Kidney (tissue), 14 donors: ENCODE results near the gene HSD17B12. TPM values are rescaled to one million over a fixed set of nuclear protein-coding genes. Genes with fewer than 3 reads are reported as not detected.

Source experiments
- DNase-seq, 5 donors: peaks; one replicate each; pipeline ENCODE4 v3.0.0-alpha.2; 2013 to 2020
- FAIRE-seq: peaks from 2 replicates; lab custom pipeline; 2012; peaks lifted over from hg19 to GRCh38; lab: Jason Lieb, UNC
- H3K27ac ChIP-seq, 2 donors: one replicate each; pipeline ENCODE4 v1.7.0; 2013; ENCODE audit warnings: low read depth in 2 of 2, low read length in 2 of 2, inconsistent platforms in 1 of 2
- H3K27me3 ChIP-seq: one replicate; pipeline ENCODE4 v1.7.1; 2013; ENCODE audit warnings: low read length, inconsistent platforms; ENCODE audit not compliant: control insufficient read depth, insufficient read depth
- H3K36me3 ChIP-seq, 3 donors: one replicate each; pipeline versions ENCODE4 v1.7.0 to v1.7.1; 2013; ENCODE audit warnings: low read length in 3 of 3, control low read depth in 1 of 3, inconsistent platforms in 1 of 3; ENCODE audit not compliant: insufficient read depth in 3 of 3, control insufficient read depth in 2 of 3
- H3K4me1 ChIP-seq, 3 donors: one replicate each; pipeline versions ENCODE4 v1.7.0 to v1.7.1; 2013; ENCODE audit warnings: low read length in 3 of 3, inconsistent platforms in 1 of 3, low read depth in 1 of 3; ENCODE audit not compliant: control insufficient read depth in 2 of 3, insufficient read depth in 2 of 3
- H3K4me3 ChIP-seq, 3 donors: one replicate each; pipeline versions ENCODE4 v1.7.0 to v1.8.1; 2013; ENCODE audit warnings: low read length in 3 of 3, control low read depth in 1 of 3, inconsistent platforms in 1 of 3
- H3K9ac ChIP-seq, 3 donors: one replicate each; pipeline versions ENCODE4 v1.7.0 to v1.7.1; 2013; ENCODE audit warnings: low read length in 3 of 3, control low read depth in 1 of 3, inconsistent platforms in 1 of 3
- H3K9me3 ChIP-seq, 3 donors: one replicate each; pipeline versions ENCODE4 v1.7.0 to v1.7.1; 2013; ENCODE audit warnings: low read length in 3 of 3, control low read depth in 1 of 3, inconsistent platforms in 1 of 3; ENCODE audit not compliant: control insufficient read depth in 2 of 3, insufficient read depth in 1 of 3
- CTCF ChIP-seq: IDR thresholded peaks from 3 replicates; pipeline ENCODE4 v1.5.1; 2012; ENCODE audit warnings: mild to moderate bottlenecking, moderate library complexity, borderline replicate concordance; ENCODE audit not compliant: insufficient read depth; ENCODE audit errors: extremely low read depth
- intact Hi-C: fragments of 100-400 bp; cut with DNase I; formaldehyde crosslinking; loops from one replicate; pipeline ENCODE4 v1.11.1; 2022
- polyA plus RNA-seq: library from polyadenylated mRNA; stranded (reverse); fragments of 350-450 nt; fragmentation: Illumina TruSeq; extraction: RNeasy Lipid Tissue Mini Kit (QIAGEN cat#74804); gene quantifications from one replicate; pipeline ENCODE4 v1.2.3, GENCODE V29; 2014; ENCODE audit warnings: low read depth, low replicate concordance; ENCODE audit not compliant: insufficient read depth
- total RNA-seq: library from RNA; stranded (reverse); fragmentation: NEBNext Ultra II Directional; extraction: Animal tissue kit (Norgen Biotek cat#: 25700); gene quantifications from one replicate; pipeline ENCODE4 v1.2.1, GENCODE V29; 2021
- donor health status: control.
- donor health status: control.
- donor health status: control.
- donor health status: control.
- donor health status: control.
- donor health status: DM: yes; HTN: yes; CAD: no.
- donor health status: Normal renal cell carcinoma (clear cell type).

HSD17B12 gene
- total and polyA plus RNA-seq, 2 donors from 2014 or later, result 76.9 to 100 TPM

- Histone ChIP-seq H3K4me1 (no peaks in the 10 kb centered on the region), H3K9ac (no peak overlapping the region), H3K27ac (no peak overlapping the region), H3K9me3 (no peaks in the 10 kb centered on the region), H3K4me3 (no peak overlapping the region), H3K27me3 (no peaks in the 10 kb centered on the region), H3K36me3 (peaks cover 0 to 9% (median 4%) of the 10 kb centered on the region in 3 donors)
- no peak for FAIRE-seq
- no peak for DNase-seq
- no peak for TF ChIP-seq CTCF
- intact Hi-C loops, result no loop called here
Measured at GRCh38 chr11:43842021-43842420, 161.5 kb downstream of the HSD17B12 start.

- FAIRE-seq, result no peak
- Histone ChIP-seq H3K9me3 (no peaks in the 10 kb centered on the region), H3K27me3 (no peaks in the 10 kb centered on the region), H3K36me3 (peaks cover 0 to 4% (median 0%) of the 10 kb centered on the region in 3 donors), H3K9ac (no peak overlapping the region), H3K4me1 (no peaks in the 10 kb centered on the region), H3K27ac (no peak overlapping the region), H3K4me3 (no peak overlapping the region)
- TF ChIP-seq CTCF, result no peak
- no peak for DNase-seq
- intact Hi-C loops, result no loop called here
Measured at GRCh38 chr11:43845816-43846215, 165.3 kb downstream of the HSD17B12 start.

GRCh38 chr11:43852057-43852636 lies 171.6 kb downstream of the HSD17B12 start:
- Histone ChIP-seq H3K27ac (no peak overlapping the region), H3K4me1 (no peaks in the 10 kb centered on the region), H3K9ac (no peak overlapping the region), H3K9me3 (no peaks in the 10 kb centered on the region), H3K36me3 (peaks cover 0 to 10% (median 0%) of the 10 kb centered on the region in 3 donors), H3K27me3 (no peaks in the 10 kb centered on the region), H3K4me3 (no peak overlapping the region)
- intact Hi-C loops, result no loop called here
- DNase-seq (peak in 4 of 5 donors; percentile 59 to 84 (median 74)), FAIRE-seq (no peak)
- TF ChIP-seq CTCF, result peak; percentile 77

GRCh38 chr11:43853781-43854180 lies 173.2 kb downstream of the HSD17B12 start:
- H3K27me3 ChIP-seq, result no peaks in the 10 kb centered on the region
- H3K9ac ChIP-seq, result no peak overlapping the region
- TF ChIP-seq CTCF, result no peak
- H3K4me3 ChIP-seq, result no peak overlapping the region
- no peak for FAIRE-seq
- no peak for DNase-seq
- H3K36me3 ChIP-seq, result peaks cover 0 to 10% (median 0%) of the 10 kb centered on the region in 3 donors
- no peaks in the 10 kb centered on the region for H3K9me3 ChIP-seq
- H3K4me1 ChIP-seq, result no peaks in the 10 kb centered on the region
- no peak overlapping the region for H3K27ac ChIP-seq
- intact Hi-C loops, result no loop called here
